Heart right ventricle (tissue), 16 donors: ENCODE data around the gene VWC2. TPM values are rescaled to one million over a fixed set of nuclear protein-coding genes. Genes with fewer than 3 reads are reported as not detected.

Experiments
- ATAC-seq, 8 donors: fragments of 200-7000 bp; cut with Tn5 transposase; one replicate each; pipeline ENCODE4 v1.9.1; 2020; ENCODE audit warnings: mild to moderate bottlenecking in 8 of 8, moderate library complexity in 8 of 8, moderate number of reproducible peaks in 1 of 8
- DNase-seq, 2 donors: peaks; one replicate each; pipeline ENCODE4 v3.0.0-alpha.2; 2020
- H3K27ac ChIP-seq, 10 donors: fragments of 200-600 bp; sonication (generic) in 2 of 10; one replicate each; pipeline versions ENCODE4 v1.5.0 to v1.8.0; 2020 to 2022; ENCODE audit warnings: mild to moderate bottlenecking in 3 of 10
- H3K27me3 ChIP-seq, 7 donors: fragments of 200-600 bp; one replicate each; pipeline ENCODE4 v1.8.0; 2021 to 2022; ENCODE audit warnings: mild to moderate bottlenecking in 2 of 7
- H3K36me3 ChIP-seq, 9 donors: fragments of 200-600 bp; sonication (generic) in 1 of 9; one replicate each; pipeline versions ENCODE4 v1.5.0 to v1.8.0; 2020 to 2022; ENCODE audit warnings: mild to moderate bottlenecking in 2 of 9
- H3K4me1 ChIP-seq, 9 donors: fragments of 200-600 bp; sonication (generic) in 1 of 9; one replicate each; pipeline versions ENCODE4 v1.5.0 to v1.8.0; 2020 to 2022; ENCODE audit warnings: mild to moderate bottlenecking in 4 of 9
- H3K4me3 ChIP-seq, 10 donors: fragments of 200-600 bp; sonication (generic) in 2 of 10; one replicate each; pipeline versions ENCODE4 v1.5.0 to v1.8.0; 2020 to 2022; ENCODE audit warnings: mild to moderate bottlenecking in 7 of 10, moderate library complexity in 2 of 10
- H3K9me3 ChIP-seq, 11 donors: fragments of 200-600 bp in 10 of 11; sonication (generic) in 2 of 11; one replicate each; pipeline versions ENCODE4 v1.5.0 to v1.8.0; 2013 to 2022; ENCODE audit warnings: mild to moderate bottlenecking in 2 of 11, control low read depth in 1 of 11, moderate library complexity in 1 of 11
- CTCF ChIP-seq, 9 donors: fragments of 200-600 bp; sonication (generic) in 2 of 9; IDR thresholded peaks; one replicate each; pipeline versions ENCODE4 v1.5.0 to v1.8.0; 2021 to 2022; ENCODE audit warnings: antibody characterized with exemption in 9 of 9, mild to moderate bottlenecking in 5 of 9, moderate library complexity in 1 of 9
- WGBS, 2 donors: extraction: QIAGEN DNeasy Blood & Tissue Kit; methylation state at CpG; one replicate each; pipeline ENCODE4 v1.1.7; 2013; ENCODE audit warnings: inconsistent platforms in 1 of 2; 5-methylcytosine and 5-hydroxymethylcytosine counted together
- intact Hi-C, 10 donors: fragments of 100-400 bp; cut with DNase I; formaldehyde crosslinking; loops; one replicate each; pipeline versions ENCODE4 v1.11.1 to v1.14.2; 2022
- polyA plus RNA-seq, 2 donors: library from polyadenylated mRNA; stranded (reverse); fragments of 200-250 nt; gene quantifications; one replicate each; pipeline ENCODE4 v1.2.3, GENCODE V29; 2013
- total RNA-seq, 10 donors: library from RNA; stranded (reverse); fragmentation: NEBNext Ultra II Directional in 3 of 10; extraction: Animal tissue kit (Norgen Biotek cat#: 25700) in 3 of 10; gene quantifications; one replicate each; pipeline versions ENCODE4 v1.2.1 to v1.2.4, GENCODE V29; 2021 to 2023
- donor health status: Arrhythmogenic right ventricular cardiomyopathy.
- donor health status: ischemic (EF 13 %, LVEDD 7.1; RV severe dilation, severe dysfunction).
- donor health status: healthy with polysubstance abuse.
- donor health status: DM: no; HTN: yes; CAD: no.
- donor health status: DM: no; HTN: no; CAD: no.
- donor health status: ischemic (EF 25% LVEDD 6.9; RV normal size, moderate dysfunction).
- donor health status: ischemic (EF 25% LVEDD 5.7; RV mildly dilated, moderate dysfunction).
- donor health status: healthy.
- donor health status: DM: yes; HTN: yes; CAD: no.
- donor health status: Ischemic cardiomyopathy.
- donor health status: ischemic (EF 35%, LVEDD 5.7; RV mildly dilated, moderate dysfunction).
- donor health status: nonischemic (EF 11% LVEDD 7.7; RV severe dilation, severe dysfunction).
- donor health status: DM: yes; HTN: yes; CAD: no.
- donor health status: PGD.
- donor health status: ischemic (EF 29% LVEDD 5.4; RV normal size, mild dysfunction).
- donor health status: nonischemic (EF 23%, LVEDD 6.1; RV moderate dilation, normal function).

Gene VWC2
- total and polyA plus RNA-seq, 12 donors: 2.1 to 12.9 (median 8.6) TPM

DNA sequence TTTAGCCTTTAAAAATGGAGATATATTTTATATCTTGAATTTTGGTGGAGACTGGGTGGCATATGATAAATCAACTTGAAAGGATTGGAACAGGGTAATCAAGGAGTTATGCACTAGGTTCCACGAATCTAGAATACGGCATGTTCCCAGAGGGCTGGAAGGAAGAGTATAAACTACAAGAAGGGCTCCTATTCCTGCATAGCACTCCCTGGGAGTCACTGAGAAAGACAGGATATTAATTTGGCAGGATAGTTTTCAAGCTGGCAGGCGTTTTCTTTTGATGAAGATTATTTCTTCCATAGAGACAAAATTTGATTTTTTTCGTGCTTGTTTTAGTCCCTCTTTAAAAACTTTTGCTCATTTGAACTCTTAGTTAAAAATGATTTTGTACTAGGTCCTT lies 119.7 kb downstream of the VWC2 start:
- Histone ChIP-seq H3K4me3 (no peak overlapping the region), H3K36me3 (no peaks in the 10 kb centered on the region), H3K27ac (peak overlapping the region in 1 of 10 donors; percentile 19), H3K27me3 (no peaks in the 10 kb centered on the region), H3K9me3 (peaks cover 0 to 15% (median 0%) of the 10 kb centered on the region in 11 donors), H3K4me1 (peaks cover 0 to 10% (median 4%) of the 10 kb centered on the region in 9 donors)
- intact Hi-C loops: no loop called here
- DNase-seq (no peak), ATAC-seq (no peak)
- TF ChIP-seq CTCF (IDR thresholded peaks at IDR 0.05): no peak
- 31 to 44% methylated on average over 4 of the region's 4 CpGs for WGBS, 2 donors

DNA sequence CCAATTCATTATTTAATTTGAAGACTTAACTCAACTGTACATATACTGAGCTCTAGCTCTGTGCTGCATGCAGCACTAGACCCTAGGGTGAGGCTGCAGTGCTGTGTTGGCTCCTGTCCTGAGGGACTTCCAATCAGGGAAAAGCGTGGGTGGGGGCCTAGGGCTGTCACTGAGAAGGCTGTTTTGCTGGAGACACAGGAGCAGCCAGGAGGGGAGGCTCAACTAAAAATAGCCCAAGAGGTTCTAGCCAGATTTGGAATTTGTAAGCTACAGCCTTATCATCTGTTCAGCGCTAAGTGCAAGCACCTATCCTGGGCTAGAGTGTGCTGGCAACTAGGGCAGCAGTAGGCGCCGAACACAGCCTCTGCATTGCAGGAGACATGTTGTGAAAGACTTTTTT lies 121.1 kb downstream of the VWC2 start:
- Histone ChIP-seq H3K36me3 (no peaks in the 10 kb centered on the region), H3K27me3 (no peaks in the 10 kb centered on the region), H3K4me3 (no peak overlapping the region), H3K9me3 (peaks cover 0 to 15% (median 0%) of the 10 kb centered on the region in 11 donors), H3K4me1 (peaks cover 0 to 10% (median 4%) of the 10 kb centered on the region in 9 donors), H3K27ac (peak overlapping the region in 4 of 10 donors; percentile 2 to 42 (median 22))
- WGBS, 2 donors: 34 to 58% methylated on average over 4 of the region's 4 CpGs
- DNase-seq (peak; percentile 34 to 55), ATAC-seq (peak; percentile 65 to 98 (median 94))
- TF ChIP-seq CTCF (IDR thresholded peaks at IDR 0.05): no peak
- intact Hi-C loops: no loop called here

DNA sequence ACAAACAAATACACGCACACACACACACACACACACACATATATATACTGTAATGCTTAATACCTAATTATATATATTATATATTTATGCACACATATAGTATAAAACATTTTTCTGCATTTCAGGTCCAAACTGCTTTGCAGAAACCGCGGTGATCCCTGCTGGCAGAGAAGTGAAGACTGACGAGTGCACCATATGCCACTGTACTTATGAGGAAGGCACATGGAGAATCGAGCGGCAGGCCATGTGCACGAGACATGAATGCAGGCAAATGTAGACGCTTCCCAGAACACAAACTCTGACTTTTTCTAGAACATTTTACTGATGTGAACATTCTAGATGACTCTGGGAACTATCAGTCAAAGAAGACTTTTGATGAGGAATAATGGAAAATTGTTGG lies 138.5 kb downstream of the VWC2 start:
- 79 to 83% methylated on average over 8 of the region's 8 CpGs for WGBS, 2 donors
- no peak for TF ChIP-seq CTCF (IDR thresholded peaks at IDR 0.05)
- Histone ChIP-seq H3K27ac (no peak overlapping the region), H3K4me1 (no peaks in the 10 kb centered on the region), H3K36me3 (no peaks in the 10 kb centered on the region), H3K4me3 (no peak overlapping the region), H3K27me3 (no peaks in the 10 kb centered on the region), H3K9me3 (no peaks in the 10 kb centered on the region)
- intact Hi-C loops: no loop called here
- DNase-seq: no peak
- no peak for ATAC-seq

GRCh38 chr7:49926720-49927119 lies 153.3 kb downstream of the VWC2 start:
- intact Hi-C loops: no loop called here
- Histone ChIP-seq H3K4me3 (no peak overlapping the region), H3K27ac (no peak overlapping the region), H3K4me1 (no peaks in the 10 kb centered on the region), H3K36me3 (no peaks in the 10 kb centered on the region), H3K27me3 (no peaks in the 10 kb centered on the region), H3K9me3 (peaks cover 0 to 13% (median 4%) of the 10 kb centered on the region in 11 donors)
- ATAC-seq: no peak
- no peak for TF ChIP-seq CTCF (IDR thresholded peaks at IDR 0.05)
- WGBS, 2 donors: 78 to 82% methylated on average over 6 of the region's 6 CpGs
- DNase-seq: no peak
